Forelimb muscle (tissue), 1 donor: Measurements from ENCODE around the gene HGFAC. TPM values are rescaled to one million over a fixed set of nuclear protein-coding genes. Genes with fewer than 3 reads are reported as not detected.

Source experiments
- DNase-seq: peaks from one replicate; pipeline ENCODE4 v3.0.0-alpha.2; 2013; ENCODE audit warnings: low read depth
- polyA plus RNA-seq: library from polyadenylated mRNA; unstranded; fragments of 120-200 nt; gene quantifications from one replicate; pipeline ENCODE4 v1.2.1, GENCODE V29; 2013; ENCODE audit not compliant: insufficient read length

Gene HGFAC
- polyA plus RNA-seq = 1.3 TPM

DNA sequence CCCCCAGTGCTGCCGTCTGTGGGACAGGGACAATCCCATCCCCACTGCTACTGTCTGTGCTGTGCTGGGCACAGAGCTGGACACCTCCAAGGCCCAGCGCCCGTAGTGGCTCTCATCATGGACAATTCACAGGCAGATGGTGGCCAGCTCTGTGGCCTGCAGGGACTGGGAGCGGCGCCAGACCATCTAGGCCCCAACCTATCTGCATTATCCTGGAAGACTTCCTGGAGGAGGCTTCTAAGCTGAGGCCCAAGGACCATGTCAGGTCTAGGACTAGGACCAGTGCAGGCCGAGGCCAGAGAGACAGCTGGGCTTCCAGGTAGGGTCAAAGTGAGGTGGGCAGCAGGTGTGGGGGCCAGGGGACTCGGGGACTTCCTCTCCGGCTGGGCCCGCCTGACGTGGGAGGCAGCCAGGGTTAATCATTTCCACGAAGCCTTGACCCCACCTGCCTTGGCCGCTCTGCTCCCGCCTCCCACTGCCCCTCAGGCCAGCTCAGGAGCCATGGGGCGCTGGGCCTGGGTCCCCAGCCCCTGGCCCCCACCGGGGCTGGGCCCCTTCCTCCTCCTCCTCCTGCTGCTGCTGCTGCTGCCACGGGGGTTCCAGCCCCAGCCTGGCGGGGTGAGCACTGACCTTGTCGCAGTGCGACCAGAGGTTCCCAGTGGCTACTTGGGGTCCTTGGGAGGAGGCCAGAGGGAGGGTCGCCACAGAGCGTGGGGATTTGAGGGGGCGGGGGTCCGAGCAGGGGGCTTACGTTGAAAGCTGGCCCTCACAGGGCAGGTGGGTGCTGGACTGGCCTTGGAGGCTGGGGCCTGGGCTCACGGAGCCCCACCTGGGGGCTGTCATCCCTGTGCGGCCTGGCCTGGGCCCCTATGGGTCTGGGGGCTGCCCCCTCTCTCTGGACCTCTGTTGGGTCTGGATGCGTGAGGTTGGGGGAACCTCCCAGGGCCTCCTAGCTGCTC lies at the start of gene HGFAC:
HGFAC (plus strand) TSS at position 468 of the 959 bp plus-strand sequence; CDS start at position 502, 34 bp downstream.
- no peak for DNase-seq

DNA sequence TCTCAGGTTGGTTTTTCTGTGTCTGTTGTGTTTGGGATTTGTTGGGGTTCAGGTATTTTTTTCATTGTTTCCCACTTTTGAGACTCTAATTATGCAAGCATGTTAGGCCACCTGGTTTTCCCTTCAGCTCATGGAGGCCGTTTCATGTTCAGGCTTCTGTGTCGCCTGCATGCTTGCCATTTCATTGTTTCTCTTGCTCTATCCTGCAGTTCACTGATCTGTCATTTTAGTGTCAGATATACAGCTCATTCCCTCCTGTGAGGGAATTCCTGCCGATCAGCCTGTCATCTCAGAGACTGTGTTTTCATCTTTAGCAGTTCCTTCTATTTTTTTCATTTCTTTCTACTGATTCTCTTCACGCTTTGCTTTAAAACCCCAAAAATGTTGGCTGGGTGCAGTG lies 49.4 kb upstream of the HGFAC start:
- no peak for DNase-seq

- no peak for DNase-seq
These were observed 48.6 kb upstream of the HGFAC start for GRCh38 chr4:3393171-3393570.

DNA sequence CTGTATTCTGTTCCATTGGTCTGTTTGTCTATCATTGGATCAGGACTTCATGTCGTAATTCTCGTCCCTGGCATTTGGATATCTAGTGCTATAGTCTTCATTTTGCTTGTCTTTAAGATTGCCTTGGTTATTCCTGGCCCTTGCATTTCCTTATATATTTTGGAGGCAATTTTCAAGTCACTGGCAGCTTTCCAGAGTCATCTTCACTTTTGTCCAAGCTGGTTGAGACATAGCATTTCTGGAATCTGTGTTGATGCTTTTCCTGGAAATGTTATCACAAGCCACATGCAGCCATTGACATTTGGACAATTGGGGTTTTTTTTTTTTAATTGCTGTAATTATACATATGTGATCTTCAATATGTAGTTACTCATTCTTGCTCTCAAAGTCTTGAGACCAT lies 45.2 kb upstream of the HGFAC start:
- DNase-seq = no peak

- no peak for DNase-seq
These were observed 44.6 kb upstream of the HGFAC start for GRCh38 chr4:3397128-3397527.

DNA sequence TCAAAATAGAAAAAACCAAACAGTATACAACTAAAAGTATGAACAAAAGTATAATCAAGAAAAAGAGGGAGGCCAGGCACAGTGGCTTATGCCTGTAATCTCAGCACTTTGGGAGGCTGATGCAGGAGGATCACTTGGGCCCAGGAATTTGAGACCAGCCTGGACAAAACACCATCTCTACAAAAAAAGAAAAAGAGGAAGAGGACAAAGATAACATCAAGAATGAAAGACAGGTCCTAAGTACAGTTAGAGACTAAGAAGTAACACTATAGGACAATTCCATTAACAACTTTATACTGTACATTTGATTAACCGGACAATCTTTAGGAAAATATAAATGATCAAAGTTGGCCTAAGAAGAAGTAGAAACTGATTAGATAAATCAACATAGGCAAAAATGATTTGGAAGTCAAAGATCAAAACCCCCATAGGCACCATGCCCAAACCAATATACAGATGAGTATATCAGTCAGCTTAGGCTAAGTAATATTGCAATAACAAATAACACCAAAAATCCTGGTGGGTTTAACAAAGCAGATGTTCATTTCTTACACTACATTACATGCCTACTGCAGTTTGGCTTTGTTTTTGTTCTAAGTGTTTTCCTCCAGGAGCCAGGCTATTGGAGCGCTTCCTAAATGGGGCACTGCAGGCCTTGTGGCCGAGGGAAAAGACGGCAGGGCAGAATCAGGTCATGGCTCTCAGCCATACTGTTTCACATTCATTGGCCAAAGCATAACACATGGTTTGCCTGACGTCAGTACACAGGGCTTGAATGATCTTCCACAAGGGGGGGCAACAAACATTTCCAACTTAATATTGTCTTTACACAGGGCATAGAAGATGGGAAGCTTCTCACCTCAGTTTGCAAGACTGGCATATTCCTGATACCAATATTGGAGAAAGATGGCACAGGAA lies 42.2 kb upstream of the HGFAC start:
- no peak for DNase-seq

DNA sequence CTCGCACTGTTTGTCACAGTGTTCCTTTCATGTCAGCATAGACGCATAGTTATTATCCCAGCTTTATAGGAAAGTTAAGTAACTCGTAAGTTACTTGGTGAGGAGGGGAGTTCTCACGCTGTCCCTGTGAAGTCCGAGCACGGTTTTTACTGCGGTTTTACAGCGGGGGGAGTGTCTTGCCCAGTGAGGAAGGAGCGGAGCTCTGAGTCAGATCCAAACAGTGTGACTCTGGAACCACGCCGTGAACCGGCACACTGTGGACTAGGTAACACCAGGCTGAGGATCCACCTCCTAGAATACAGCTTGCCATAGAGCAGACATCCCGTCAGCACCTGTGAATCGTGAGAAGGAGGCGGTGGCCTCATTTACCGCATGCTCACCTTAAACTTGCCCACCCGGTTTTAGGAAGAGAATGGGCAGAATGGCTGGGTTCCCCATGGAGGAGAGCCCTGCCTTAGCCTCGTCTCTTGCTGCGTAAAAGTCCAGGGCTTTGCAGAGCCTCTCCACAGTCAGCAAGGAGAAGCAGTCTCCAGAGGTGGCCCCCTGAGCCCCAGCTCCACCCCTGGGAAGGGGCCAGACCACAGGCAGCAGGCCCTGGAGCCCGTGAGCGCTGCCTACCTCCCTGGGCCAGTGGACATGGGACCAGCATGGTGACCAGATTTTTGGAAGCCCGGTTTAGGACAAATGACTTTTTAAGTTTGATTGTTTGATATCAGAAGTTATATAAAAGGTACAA lies 40.2 kb upstream of the HGFAC start:
- DNase-seq = no peak

- no peak for DNase-seq
These were observed 39.0 kb upstream of the HGFAC start for GRCh38 chr4:3402491-3403347.

DNA sequence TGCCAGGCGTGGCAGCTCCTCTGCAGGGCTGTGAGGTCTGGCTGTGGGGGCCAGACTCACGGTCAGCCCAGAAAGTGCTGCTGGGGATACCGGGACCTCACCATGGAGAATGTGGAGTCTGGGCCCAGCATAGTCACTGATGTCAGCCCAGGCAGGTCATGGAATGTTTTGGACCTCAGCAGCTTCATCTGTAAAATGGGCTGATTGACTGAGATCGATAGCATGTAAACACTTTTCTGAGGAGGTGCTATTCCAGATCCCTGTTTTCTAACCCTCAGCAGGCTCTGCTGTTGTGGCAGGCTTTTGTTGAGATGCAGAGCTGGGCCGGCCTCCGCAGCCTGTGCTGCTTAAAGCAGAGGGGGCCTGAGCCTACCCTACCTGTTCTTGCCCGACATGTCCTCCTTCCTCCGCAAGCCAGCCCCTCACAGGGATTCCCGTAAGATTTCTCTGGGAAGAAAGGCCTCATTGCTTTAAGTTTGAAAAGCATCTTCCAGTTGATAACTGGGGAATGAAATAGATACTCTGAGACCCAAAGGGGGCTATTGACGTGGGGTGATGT lies 38.3 kb upstream of the HGFAC start:
- no peak for DNase-seq

DNA sequence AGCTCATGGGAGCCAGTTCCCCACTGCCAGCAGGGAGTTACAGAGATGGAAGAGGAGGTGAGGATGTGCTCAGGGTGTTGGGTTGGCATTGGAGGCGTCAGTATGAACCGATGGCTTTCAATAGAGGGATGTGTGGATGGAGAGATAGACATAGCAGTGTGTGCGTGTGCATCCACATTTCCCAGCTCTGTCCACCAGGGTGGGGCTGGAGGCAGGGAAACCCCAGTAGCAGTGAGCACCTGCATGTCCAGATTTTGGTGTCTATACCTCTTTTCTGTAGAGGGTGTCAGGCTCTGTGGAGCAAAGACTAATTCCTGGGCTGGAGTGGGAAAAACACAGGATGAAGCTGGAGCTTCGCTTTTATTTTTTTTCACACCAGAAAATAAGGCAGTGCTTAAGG lies 37.2 kb upstream of the HGFAC start:
- no peak for DNase-seq

DNA sequence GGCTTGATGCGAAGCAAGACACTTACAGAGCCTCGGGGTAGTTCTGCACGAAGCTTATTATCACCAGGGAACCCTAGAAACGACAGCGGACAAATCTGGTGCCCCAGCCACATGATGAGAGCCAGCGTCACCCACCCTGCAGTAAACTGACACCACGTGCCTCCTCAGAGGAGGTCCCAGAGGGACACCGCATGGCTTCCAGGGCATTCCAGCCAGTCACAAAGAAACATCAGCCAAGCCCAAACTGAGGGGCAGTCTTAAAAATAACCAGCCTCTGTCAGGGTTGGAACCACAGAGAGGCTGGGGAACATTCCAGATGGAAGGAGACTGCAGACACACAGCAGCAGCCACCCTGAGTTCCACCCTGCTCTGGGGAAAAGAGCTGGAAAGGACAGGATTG lies 36.6 kb upstream of the HGFAC start:
- DNase-seq = no peak

GRCh38 chr4:3406021-3406420 lies 35.7 kb upstream of the HGFAC start:
- no peak for DNase-seq

DNA sequence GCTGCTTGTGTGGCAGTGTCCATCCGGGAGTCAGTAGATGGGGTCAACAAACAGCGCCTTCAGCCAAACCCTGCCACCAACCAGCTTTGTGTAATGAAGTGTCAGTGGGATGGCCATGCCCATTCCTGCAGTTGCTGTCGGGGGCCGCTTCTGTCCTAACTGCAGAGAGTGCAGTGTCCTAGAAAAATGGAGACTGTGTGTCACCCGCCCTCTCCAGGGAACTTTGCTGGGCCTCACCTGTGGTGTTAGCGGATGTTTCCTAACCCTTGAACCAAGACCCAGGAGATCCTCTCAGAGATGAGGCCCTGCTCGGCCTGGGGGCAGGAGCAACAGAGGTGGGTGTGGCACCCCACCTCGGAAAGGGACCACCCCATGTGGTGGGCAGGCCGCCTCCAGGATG lies 35.3 kb upstream of the HGFAC start:
- no peak for DNase-seq

DNA sequence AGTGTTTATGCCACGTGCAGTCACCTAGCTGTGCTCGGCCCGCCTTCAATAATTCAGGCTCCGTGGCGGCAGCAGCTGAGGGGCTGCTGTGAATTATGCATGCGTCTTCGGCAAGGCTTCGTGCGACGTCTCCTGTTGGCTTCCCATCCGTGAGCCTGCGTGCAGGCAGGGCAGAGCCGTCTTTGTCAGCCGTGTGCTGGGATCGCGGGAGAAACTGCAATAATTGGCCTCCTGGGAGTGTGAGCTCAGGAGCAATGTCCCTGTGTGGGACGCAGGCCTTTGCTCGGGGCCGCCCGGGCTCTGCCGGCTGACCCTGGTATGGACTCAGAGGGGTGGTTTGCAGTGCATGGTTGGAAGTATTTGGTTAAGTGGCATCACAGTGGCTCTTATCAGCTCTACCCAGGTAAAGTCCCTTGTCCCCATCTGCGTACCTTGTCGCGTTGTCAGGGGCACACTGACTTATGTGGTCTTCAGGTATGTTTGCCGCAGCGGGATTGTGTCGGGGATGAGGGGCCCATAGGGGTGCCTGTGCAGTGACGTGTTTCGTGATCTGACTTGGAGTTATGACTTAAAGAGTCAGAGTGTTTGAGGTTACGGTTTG lies 34.5 kb upstream of the HGFAC start:
- no peak for DNase-seq

- DNase-seq = no peak
These were observed 33.6 kb upstream of the HGFAC start for GRCh38 chr4:3407930-3408792.

GRCh38 chr4:3408793-3409330 lies 32.9 kb upstream of the HGFAC start:
- DNase-seq = no peak

- DNase-seq = no peak
These were observed 32.1 kb upstream of the HGFAC start for GRCh38 chr4:3409571-3410091.

GRCh38 chr4:3410401-3411135 lies 31.2 kb upstream of the HGFAC start:
- no peak for DNase-seq
